Activated CD4-positive, alpha-beta T cell treated with anti-CD3 and anti-CD28 coated beads for 48 hours (primary cell): ENCODE data around the gene ATP13A4.

Experiments used
- DNase-seq: peaks from one replicate; pipeline ENCODE4 v3.0.0-alpha.2; 2020

The ATP13A4 gene

GRCh38 chr3:193391902-193392301 lies 162.8 kb downstream of the ATP13A4 start:
- no peak for DNase-seq

- no peak for DNase-seq
Observed at GRCh38 chr3:193389335-193389734, 165.4 kb downstream of the ATP13A4 start.

GRCh38 chr3:193388361-193388760 lies 166.3 kb downstream of the ATP13A4 start:
- no peak for DNase-seq

- DNase-seq = no peak
Observed at GRCh38 chr3:193387596-193387995, 167.1 kb downstream of the ATP13A4 start.

- DNase-seq = no peak
Observed at GRCh38 chr3:193378706-193379105, 176.0 kb downstream of the ATP13A4 start, which contains the start of gene ATP13A5. TSS of gene ATP13A5 (minus strand) at chr3:193378753. CDS start at chr3:193378725, 28 bp downstream.

GRCh38 chr3:193377591-193377990 lies 177.1 kb downstream of the ATP13A4 start:
- no peak for DNase-seq

- no peak for DNase-seq
Observed at GRCh38 chr3:193375614-193376013, 179.1 kb downstream of the ATP13A4 start.

GRCh38 chr3:193372783-193373182 lies 181.9 kb downstream of the ATP13A4 start:
- no peak for DNase-seq

GRCh38 chr3:193367868-193368267 lies 186.8 kb downstream of the ATP13A4 start:
- DNase-seq = no peak

- DNase-seq = no peak
Observed at GRCh38 chr3:193357291-193357690, 197.4 kb downstream of the ATP13A4 start.

GRCh38 chr3:193354423-193354822 lies 200.3 kb downstream of the ATP13A4 start:
- DNase-seq = no peak
